ENCODE results near the gene GRIN1. TPM values are rescaled to one million over a fixed set of nuclear protein-coding genes. Genes with fewer than 3 reads are reported as not detected.

The GRIN1 gene
- total RNA-seq, 4 donors from 2014 or later = 0.14 TPM; not detected in 3

DNA sequence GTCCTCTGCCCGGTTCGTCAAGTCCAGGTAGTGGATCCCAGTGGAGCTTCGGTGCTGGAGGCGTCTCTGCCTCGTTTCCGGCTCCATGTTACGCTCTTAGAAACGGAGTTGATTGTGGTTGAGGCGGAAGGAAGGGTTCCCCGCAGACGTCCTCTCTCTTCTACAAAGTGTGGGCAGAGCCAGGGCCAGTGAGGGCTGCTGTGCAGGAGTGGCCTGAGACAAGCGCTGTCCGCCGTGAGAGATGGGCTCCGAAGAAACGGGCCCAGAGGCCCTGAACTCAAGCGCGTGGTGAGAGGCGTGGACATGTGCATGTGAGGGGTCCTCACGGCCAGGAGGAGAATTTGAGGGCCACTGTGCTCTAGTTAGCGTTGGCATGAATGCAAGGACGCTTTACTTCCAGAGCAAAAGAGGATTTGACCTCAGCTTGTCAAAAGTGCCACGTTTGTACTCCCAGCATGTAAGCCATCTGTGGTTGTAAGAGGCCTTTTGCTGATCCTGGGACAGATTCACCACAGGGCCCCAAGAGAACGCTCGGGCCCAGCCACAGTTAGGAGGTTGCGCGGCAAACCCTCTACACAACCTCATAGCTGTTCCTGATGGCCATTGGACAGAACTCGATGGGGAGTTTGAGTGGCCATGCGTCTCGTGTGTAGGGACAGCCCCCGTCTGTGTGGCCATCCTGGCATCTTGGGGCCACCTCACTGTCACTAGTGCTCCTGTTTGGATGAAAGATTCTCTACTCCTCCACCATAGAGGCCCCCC lies 42.0 kb upstream of the GRIN1 start:
- DNase-seq = no peak
- intact Hi-C loops (cut with DNase I; ENCODE audit: low total_unique reads) (no loop called here), in situ Hi-C loops (cut with MboI; ENCODE audit: low pct_ligation_motif_present in 1 of 4, low pct_unique_long_range_greater_than_20kb in 1 of 4, low sequenced_read_pairs in 3 of 4) (no loop called here)
- TF ChIP-seq POLR2AphosphoS5 (IDR thresholded peaks at IDR 0.05) = no peak
- no peak for TF ChIP-seq EP300 (IDR thresholded peaks at IDR 0.05; ENCODE audit: low read depth)
- no peak for TF ChIP-seq POLR2A (IDR thresholded peaks at IDR 0.05)
- TF ChIP-seq, protein P1, sequence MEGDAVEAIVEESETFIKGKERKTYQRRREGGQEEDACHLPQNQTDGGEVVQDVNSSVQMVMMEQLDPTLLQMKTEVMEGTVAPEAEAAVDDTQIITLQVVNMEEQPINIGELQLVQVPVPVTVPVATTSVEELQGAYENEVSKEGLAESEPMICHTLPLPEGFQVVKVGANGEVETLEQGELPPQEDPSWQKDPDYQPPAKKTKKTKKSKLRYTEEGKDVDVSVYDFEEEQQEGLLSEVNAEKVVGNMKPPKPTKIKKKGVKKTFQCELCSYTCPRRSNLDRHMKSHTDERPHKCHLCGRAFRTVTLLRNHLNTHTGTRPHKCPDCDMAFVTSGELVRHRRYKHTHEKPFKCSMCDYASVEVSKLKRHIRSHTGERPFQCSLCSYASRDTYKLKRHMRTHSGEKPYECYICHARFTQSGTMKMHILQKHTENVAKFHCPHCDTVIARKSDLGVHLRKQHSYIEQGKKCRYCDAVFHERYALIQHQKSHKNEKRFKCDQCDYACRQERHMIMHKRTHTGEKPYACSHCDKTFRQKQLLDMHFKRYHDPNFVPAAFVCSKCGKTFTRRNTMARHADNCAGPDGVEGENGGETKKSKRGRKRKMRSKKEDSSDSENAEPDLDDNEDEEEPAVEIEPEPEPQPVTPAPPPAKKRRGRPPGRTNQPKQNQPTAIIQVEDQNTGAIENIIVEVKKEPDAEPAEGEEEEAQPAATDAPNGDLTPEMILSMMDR (IDR thresholded peaks at IDR 0.05) = no peak
- Histone ChIP-seq H3K27me3 (no peaks in the 10 kb centered on the region), H3K4me1 (no peaks in the 10 kb centered on the region), H3K4me3 (no peak overlapping the region), H3K27ac (no peak overlapping the region), H3K9me3 (no peaks in the 10 kb centered on the region), H3K36me3 (peaks cover 0 to 9% (median 7%) of the 10 kb centered on the region in 4 donors)
- WGBS, 2 donors (ENCODE audit: low coverage in 1 of 2) = 89 to 95% methylated on average over 11 to 31 of the region's 31 CpGs

DNA sequence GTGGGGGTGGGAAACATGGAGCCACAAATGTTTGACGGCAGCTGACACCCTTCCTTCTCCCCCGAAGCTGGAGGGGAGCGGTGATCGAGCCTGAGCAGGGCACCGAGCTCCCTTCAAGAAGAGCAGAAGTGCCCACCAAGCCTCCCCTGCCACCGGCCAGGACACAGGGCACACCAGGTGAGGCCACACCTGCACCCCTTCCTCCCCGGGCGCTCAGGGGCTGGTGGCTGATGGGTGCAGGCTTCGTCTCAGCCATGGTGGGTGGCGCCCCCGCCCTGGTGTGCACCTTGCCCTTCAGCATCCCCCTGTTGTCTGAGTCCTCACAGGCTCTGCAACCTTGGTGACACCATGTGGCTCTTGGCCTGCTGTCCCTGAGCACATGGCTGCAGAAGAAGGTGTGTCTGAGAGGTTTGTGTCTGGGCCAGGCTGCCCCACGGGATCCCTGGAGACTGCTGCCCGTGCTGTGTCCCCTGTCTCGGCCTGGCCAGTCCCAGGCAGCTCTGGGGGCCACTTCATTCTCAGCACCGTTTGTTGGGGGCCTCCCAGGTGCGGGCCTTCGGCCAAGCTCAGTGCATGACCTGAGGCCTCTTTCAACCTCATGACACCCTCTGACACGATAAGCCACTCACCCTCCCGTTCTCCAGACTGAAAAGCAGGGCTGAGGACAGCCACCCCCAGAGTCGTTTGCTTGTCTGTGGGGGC lies 41.0 kb upstream of the GRIN1 start:
- TF ChIP-seq, protein P1 (IDR thresholded peaks at IDR 0.05) = no peak
- TF ChIP-seq POLR2A (IDR thresholded peaks at IDR 0.05) = no peak
- no peak for TF ChIP-seq POLR2AphosphoS5 (IDR thresholded peaks at IDR 0.05)
- no peak for TF ChIP-seq EP300 (IDR thresholded peaks at IDR 0.05; ENCODE audit: low read depth)
- DNase-seq = no peak
- no peak overlapping the region for H3K27ac ChIP-seq
- no peaks in the 10 kb centered on the region for H3K4me1 ChIP-seq
- 92 to 95% methylated on average over 8 to 13 of the region's 20 CpGs for WGBS, 2 donors (ENCODE audit: low coverage in 1 of 2)
- no peaks in the 10 kb centered on the region for H3K27me3 ChIP-seq
- no peaks in the 10 kb centered on the region for H3K9me3 ChIP-seq
- H3K4me3 ChIP-seq = no peak overlapping the region
- in situ Hi-C loops (cut with MboI; ENCODE audit: low pct_ligation_motif_present in 1 of 4, low pct_unique_long_range_greater_than_20kb in 1 of 4, low sequenced_read_pairs in 3 of 4) = no loop called here
- peaks cover 0 to 17% (median 8%) of the 10 kb centered on the region in 4 donors for H3K36me3 ChIP-seq
- intact Hi-C loops (cut with DNase I; ENCODE audit: low total_unique reads) = no loop called here

DNA sequence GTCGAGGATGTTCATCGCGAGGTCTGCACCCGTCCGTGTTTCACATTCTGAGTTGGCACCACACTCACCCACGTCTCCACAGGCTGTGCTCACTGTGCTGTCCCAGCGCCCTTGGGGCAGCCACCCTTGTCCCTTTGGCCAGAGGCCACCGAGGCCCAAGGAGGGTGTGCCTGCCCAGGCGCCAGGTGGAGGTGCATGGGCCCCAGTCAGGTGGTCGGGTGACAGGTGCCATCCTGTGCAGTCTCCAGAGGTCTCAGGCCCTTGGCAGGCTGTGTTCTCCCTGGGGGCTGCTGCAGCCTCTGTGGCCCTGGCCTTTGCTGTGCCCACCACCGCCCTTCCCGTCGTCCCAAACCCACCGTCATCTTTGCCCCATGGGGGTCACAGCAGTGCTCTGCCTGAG lies 39.7 kb upstream of the GRIN1 start:
- intact Hi-C loops (cut with DNase I; ENCODE audit: low total_unique reads) = no loop called here
- peaks cover 0 to 29% (median 8%) of the 10 kb centered on the region in 4 donors for H3K36me3 ChIP-seq
- in situ Hi-C loops (cut with MboI; ENCODE audit: low pct_ligation_motif_present in 1 of 4, low pct_unique_long_range_greater_than_20kb in 1 of 4, low sequenced_read_pairs in 3 of 4) = no loop called here
- H3K4me1 ChIP-seq = no peaks in the 10 kb centered on the region
- H3K4me3 ChIP-seq = no peak overlapping the region
- H3K27me3 ChIP-seq = no peaks in the 10 kb centered on the region
- WGBS, 2 donors (ENCODE audit: low coverage in 1 of 2) = 88% methylated on average over 14 of the region's 14 CpGs; no CpG with 5 or more reads in 1 of the 2 donors
- no peak overlapping the region for H3K27ac ChIP-seq
- TF ChIP-seq EP300 (IDR thresholded peaks at IDR 0.05; ENCODE audit: low read depth) (no peak), POLR2AphosphoS5 (IDR thresholded peaks at IDR 0.05) (no peak), POLR2A (IDR thresholded peaks at IDR 0.05) (no peak)
- TF ChIP-seq, protein P1 (IDR thresholded peaks at IDR 0.05) = no peak
- no peak for DNase-seq
- no peaks in the 10 kb centered on the region for H3K9me3 ChIP-seq

DNA sequence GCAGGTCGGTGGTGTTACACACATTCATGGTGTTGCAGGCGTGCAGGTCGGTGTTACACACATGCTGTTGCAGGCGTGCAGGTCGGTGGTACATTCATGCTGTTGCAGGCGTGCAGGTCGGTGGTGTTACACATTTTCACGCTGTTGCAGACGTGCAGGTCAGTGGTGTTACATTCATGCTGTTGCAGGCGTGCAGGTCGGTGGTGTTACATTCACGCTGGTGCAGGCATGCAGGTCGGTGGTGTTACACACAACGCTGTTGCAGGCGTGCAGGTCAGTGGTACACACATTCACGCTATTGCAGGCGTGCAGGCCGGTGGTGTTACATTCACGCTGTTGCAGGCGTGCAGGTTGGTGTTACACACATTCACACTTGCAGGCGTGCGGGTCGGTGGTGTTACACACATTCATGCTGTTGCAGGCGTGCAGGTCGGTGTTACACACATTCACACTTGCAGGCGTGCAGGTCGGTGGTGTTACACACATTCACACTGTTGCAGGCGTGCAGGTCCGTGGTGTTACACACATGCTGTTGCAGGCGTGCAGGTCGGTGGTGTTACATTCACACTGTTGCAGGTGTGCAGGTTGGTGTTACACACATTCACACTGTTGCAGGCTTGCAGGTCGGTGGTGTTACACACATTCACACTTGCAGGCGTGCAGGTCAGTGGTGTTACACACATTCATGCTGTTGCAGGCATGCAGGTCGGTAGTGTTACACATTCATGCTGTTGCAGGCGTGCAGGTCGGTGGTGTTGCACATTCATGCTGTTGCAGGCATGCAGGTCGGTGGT lies 35.6 kb upstream of the GRIN1 start:
- Histone ChIP-seq H3K9me3 (no peaks in the 10 kb centered on the region), H3K36me3 (peaks cover 0 to 34% (median 8%) of the 10 kb centered on the region in 4 donors), H3K27me3 (no peaks in the 10 kb centered on the region), H3K27ac (no peak overlapping the region), H3K4me1 (no peaks in the 10 kb centered on the region), H3K4me3 (no peak overlapping the region)
- no peak for DNase-seq
- WGBS, 2 donors (ENCODE audit: low coverage in 1 of 2) = 82 to 94% methylated on average over 8 to 37 of the region's 37 CpGs
- TF ChIP-seq, protein P1 (IDR thresholded peaks at IDR 0.05) = no peak
- TF ChIP-seq POLR2AphosphoS5 (IDR thresholded peaks at IDR 0.05) (no peak), POLR2A (IDR thresholded peaks at IDR 0.05) (no peak)
- intact Hi-C loops (cut with DNase I; ENCODE audit: low total_unique reads) = no loop called here
- in situ Hi-C loops (cut with MboI; ENCODE audit: low pct_ligation_motif_present in 1 of 4, low pct_unique_long_range_greater_than_20kb in 1 of 4, low sequenced_read_pairs in 3 of 4) = loop anchor here in 1 of 4 donors (25.0 kb wide), 1 partner anchor 109 kb away; the partner anchor contains the start of genes NDOR1, RNF208, TMEM203 and TPRN
